Measurements from ENCODE around the gene DAZ1.
"Not testable (repeated sequence)": the region's sequence is repeated elsewhere in the genome, so short reads cannot be mapped to it uniquely, and the experiment has no call there.

DAZ1 gene

GRCh38 chrY:23198908-23199307 is at the start of gene DAZ1:
Gene DAZ1 (minus strand): TSS chrY:23199008. CDS start chrY:23198800, 208 bp downstream.
- not testable (repeated sequence) for DNase-seq

GRCh38 chrY:23219233-23219632 is 20.4 kb upstream of the DAZ1 start, which contains the start of gene DAZ2:
Gene DAZ2 (plus strand): TSS chrY:23219533. CDS start chrY:23219741, 208 bp downstream.
- not testable (repeated sequence) for DNase-seq

GRCh38 chrY:23210681-23211080 is 11.9 kb upstream of the DAZ1 start:
- DNase-seq = not testable (repeated sequence)

- not testable (repeated sequence) for DNase-seq
Measured at GRCh38 chrY:23209802-23210495, 11.1 kb upstream of the DAZ1 start.

- DNase-seq = not testable (repeated sequence)
Measured at GRCh38 chrY:23207455-23207854, 8.6 kb upstream of the DAZ1 start.
